LNCaP clone FGC (cell line): ENCODE measurements around the gene UBE2E2.

Experiments
- DNase-seq: peaks from one replicate; pipeline ENCODE4 v3.0.0-alpha.2; 2011; ENCODE audit warnings: low read depth
- H3K4me3 ChIP-seq: 2 replicates; pipeline ENCODE4 v1.5.1; 2011; ENCODE audit warnings: mild to moderate bottlenecking, low read depth, low read length, control low read depth
- CTCF ChIP-seq: IDR thresholded peaks from 2 replicates; pipeline ENCODE4 v1.5.1; 2012; ENCODE audit warnings: mild to moderate bottlenecking; ENCODE audit not compliant: control insufficient read depth, insufficient read depth; ENCODE audit errors: extremely low read depth

Gene UBE2E2

GRCh38 chr3:23619705-23620637 is 416.8 kb downstream of the UBE2E2 start:
- TF ChIP-seq CTCF, result no peak
- no peak for DNase-seq
- H3K4me3 ChIP-seq, result no peak overlapping the region

- DNase-seq, result no peak
- no peak overlapping the region for H3K4me3 ChIP-seq
- no peak for TF ChIP-seq CTCF
Observed at GRCh38 chr3:23620638-23621015, 417.5 kb downstream of the UBE2E2 start.

- TF ChIP-seq CTCF, result no peak
- no peak for DNase-seq
- H3K4me3 ChIP-seq, result no peak overlapping the region
Observed at GRCh38 chr3:23623844-23624243, 420.7 kb downstream of the UBE2E2 start.

- no peak for TF ChIP-seq CTCF
Observed at GRCh38 chr3:23624305-23624704, 421.2 kb downstream of the UBE2E2 start.

GRCh38 chr3:23626442-23626841 is 423.3 kb downstream of the UBE2E2 start:
- TF ChIP-seq CTCF, result no peak
- DNase-seq, result no peak
- no peak overlapping the region for H3K4me3 ChIP-seq

More at GRCh38 chr3:23624305-23624704, 421.2 kb downstream of the UBE2E2 start:
- no peak overlapping the region for H3K4me3 ChIP-seq
- no peak for DNase-seq

GRCh38 chr3:23629181-23629894 is 426.2 kb downstream of the UBE2E2 start:
- no peak for TF ChIP-seq CTCF
- DNase-seq, result peak; percentile 19
- no peak overlapping the region for H3K4me3 ChIP-seq
